Liver (tissue), 9 donors: ENCODE measurements around the gene CHMP4A. TPM values are rescaled to one million over a fixed set of nuclear protein-coding genes. Genes with fewer than 3 reads are reported as not detected.

Experiments used
- DNase-seq: peaks from one replicate; pipeline ENCODE4 v3.0.0-alpha.2; 2017; ENCODE audit warnings: low spot score
- H3K27ac ChIP-seq, 2 donors: one replicate each; pipeline ENCODE4 v1.7.0; 2013; ENCODE audit warnings: inconsistent platforms in 2 of 2, low read length in 2 of 2, control low read depth in 1 of 2, low read depth in 1 of 2, mild to moderate bottlenecking in 1 of 2
- H3K27me3 ChIP-seq, 4 donors: one replicate each; pipeline versions ENCODE4 v1.6.1 to v1.7.0; 2013; ENCODE audit warnings: low read length in 3 of 4, inconsistent platforms in 1 of 4, mild to moderate bottlenecking in 1 of 4, moderate library complexity in 1 of 4; ENCODE audit not compliant: control insufficient read depth in 4 of 4, insufficient read depth in 4 of 4
- H3K36me3 ChIP-seq, 4 donors: one replicate each; pipeline versions ENCODE4 v1.6.1 to v1.7.0; 2013; ENCODE audit warnings: low read length in 3 of 4, mild to moderate bottlenecking in 3 of 4, low read depth in 1 of 4, moderate library complexity in 1 of 4; ENCODE audit not compliant: control insufficient read depth in 4 of 4, insufficient read depth in 3 of 4
- H3K4me1 ChIP-seq, 4 donors: one replicate each; pipeline versions ENCODE4 v1.6.1 to v1.7.0; 2013; ENCODE audit warnings: low read length in 3 of 4, mild to moderate bottlenecking in 3 of 4, moderate library complexity in 1 of 4; ENCODE audit not compliant: control insufficient read depth in 4 of 4, insufficient read depth in 4 of 4
- H3K4me3 ChIP-seq, 3 donors: one replicate each; pipeline versions ENCODE4 v1.6.1 to v1.7.0; 2013; ENCODE audit warnings: low read length in 3 of 3, control low read depth in 1 of 3, low read depth in 1 of 3, mild to moderate bottlenecking in 1 of 3
- H3K9ac ChIP-seq, 2 donors: one replicate each; pipeline ENCODE4 v1.7.0; 2013; ENCODE audit warnings: low read length in 2 of 2, mild to moderate bottlenecking in 2 of 2, moderate library complexity in 2 of 2, control low read depth in 1 of 2, low read depth in 1 of 2
- H3K9me3 ChIP-seq, 4 donors: one replicate each; pipeline versions ENCODE4 v1.6.1 to v1.7.0; 2013; ENCODE audit warnings: low read length in 3 of 4; ENCODE audit not compliant: control insufficient read depth in 4 of 4
- ATF3 ChIP-seq: IDR thresholded peaks from 2 replicates; pipeline ENCODE4 v1.6.1; 2016; ENCODE audit warnings: antibody characterized with exemption
- EGR1 ChIP-seq, 2 donors: IDR thresholded peaks; 2 replicates each; pipeline ENCODE4 v1.6.1; 2016 to 2018; ENCODE audit warnings: antibody characterized with exemption in 2 of 2, low read depth in 2 of 2
- FOXA1 ChIP-seq: IDR thresholded peaks from 2 replicates; pipeline ENCODE4 v1.6.1; 2016; ENCODE audit warnings: antibody characterized with exemption
- FOXA2 ChIP-seq: IDR thresholded peaks from 2 replicates; pipeline ENCODE4 v1.6.1; 2016; ENCODE audit warnings: antibody characterized with exemption
- HNF4G ChIP-seq: IDR thresholded peaks from 2 replicates; pipeline ENCODE4 v1.6.1; 2016; ENCODE audit warnings: antibody characterized with exemption
- JUND ChIP-seq, 2 donors: IDR thresholded peaks; 2 replicates each; pipeline ENCODE4 v1.6.1; 2016; ENCODE audit warnings: antibody characterized with exemption in 2 of 2
- RAD21 ChIP-seq, 2 donors: IDR thresholded peaks; 2 replicates each; pipeline ENCODE4 v1.6.1; 2016; ENCODE audit warnings: antibody characterized with exemption in 2 of 2, mild to moderate bottlenecking in 2 of 2
- RXRA ChIP-seq, 2 donors: IDR thresholded peaks; 2 replicates each; pipeline ENCODE4 v1.6.1; 2017 to 2018; ENCODE audit warnings: antibody characterized with exemption in 2 of 2, mild to moderate bottlenecking in 1 of 2
- TAF1 ChIP-seq: conservative IDR thresholded peaks from 2 replicates; pipeline ENCODE4 v1.6.1; 2016; ENCODE audit warnings: antibody characterized with exemption, mild to moderate bottlenecking
- YY1 ChIP-seq: IDR thresholded peaks from 2 replicates; pipeline ENCODE4 v1.6.1; 2016; ENCODE audit warnings: antibody characterized with exemption, mild to moderate bottlenecking
- WGBS: extraction: QIAGEN DNeasy Blood & Tissue Kit; methylation state at CpG from one replicate; pipeline ENCODE4 v1.1.7; 2013; 5-methylcytosine and 5-hydroxymethylcytosine counted together
- polyA plus RNA-seq, 2 donors: library from polyadenylated mRNA; stranded (reverse) in 1 of 2; unstranded in 1 of 2; fragments of 200-250 nt in 1 of 2; fragments of >200 nt in 1 of 2; fragmentation: Nextera tagmentation in 1 of 2; extraction: Ambion mirVana in 1 of 2; gene quantifications; one replicate each; pipeline versions ENCODE4 v1.2.1 to v1.2.3, GENCODE V29; 2013 to 2015
- total RNA-seq, 2 donors: library from RNA; depleted of rRNA; stranded (reverse); fragments of >200 nt; gene quantifications; one replicate each; pipeline ENCODE4 v1.2.3, GENCODE V29; 2014
- TF ChIP-seq, protein P1 (sequence below): IDR thresholded peaks from 2 replicates; pipeline ENCODE4 v1.6.1; 2016; ENCODE audit warnings: antibody characterized with exemption, mild to moderate bottlenecking
- TF ChIP-seq, protein P2 (sequence below): IDR thresholded peaks from 2 replicates; pipeline ENCODE4 v1.6.1; 2016; ENCODE audit warnings: antibody characterized with exemption
- donor health status: healthy.
- donor health status: healthy.
- donor health status: healthy.
- donor health status: healthy.
- donor health status: healthy.

The CHMP4A gene
- total and polyA plus RNA-seq, 4 donors, result 14.6 to 38.7 (median 28.0) TPM

- TF ChIP-seq ATF3 (no peak), FOXA1 (no peak)
Measured at GRCh38 chr14:24255438-24255837, 42.1 kb upstream of the CHMP4A start (continued).

DNA sequence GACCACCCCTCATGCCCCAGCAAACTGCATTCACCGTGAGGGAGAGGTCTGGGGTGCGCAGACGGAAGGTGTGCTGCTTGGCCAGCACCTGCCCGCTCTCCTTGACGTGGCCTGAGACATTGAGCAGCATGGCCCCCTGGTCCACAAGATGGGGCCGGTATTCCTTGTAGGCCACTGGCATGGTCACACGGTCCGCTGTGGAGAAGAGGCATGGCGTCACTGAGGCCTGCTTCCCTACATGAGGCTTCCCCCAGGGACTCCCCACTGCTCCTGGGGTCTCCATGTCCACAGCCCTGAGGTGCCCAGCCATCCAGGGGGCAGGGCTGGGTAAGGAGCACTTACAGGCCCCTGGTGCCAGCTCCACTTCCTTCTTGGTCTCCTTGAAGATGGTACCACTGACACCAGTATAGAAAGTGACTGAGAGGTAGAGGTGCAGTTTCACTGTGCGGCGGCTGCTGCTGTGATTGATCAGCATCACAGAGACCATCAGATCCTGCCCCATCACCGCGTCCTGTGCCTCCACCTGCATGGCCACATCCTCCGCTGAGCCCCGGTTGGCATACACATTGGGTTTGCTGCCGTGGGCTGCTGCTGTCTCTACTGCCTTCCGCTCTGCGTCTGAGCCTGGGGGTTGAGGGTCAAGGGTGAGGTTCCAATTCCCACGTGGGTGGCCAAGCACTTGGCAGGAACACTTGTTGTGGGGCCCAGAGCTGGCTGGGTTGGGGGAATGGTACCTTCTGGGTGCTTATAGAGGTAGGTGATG, 41.5 kb upstream of the CHMP4A start:
- Histone ChIP-seq H3K36me3 (peaks cover 0 to 11% (median 1%) of the 10 kb centered on the region in 4 donors), H3K4me3 (no peak overlapping the region), H3K4me1 (no peaks in the 10 kb centered on the region), H3K27me3 (no peaks in the 10 kb centered on the region), H3K9me3 (no peaks in the 10 kb centered on the region), H3K27ac (no peak overlapping the region), H3K9ac (no peak overlapping the region)
- WGBS, result 93% methylated on average over 19 of the region's 19 CpGs
- DNase-seq, result no peak
- TF ChIP-seq HNF4G (no peak), ATF3 (no peak), EGR1 (IDR thresholded peaks at IDR 0.05; ENCODE audit: low read depth in 2 of 2) (no peak), TAF1 (no peak), RXRA (IDR thresholded peaks at IDR 0.05) (no peak), YY1 (no peak), RAD21 (IDR thresholded peaks at IDR 0.05) (no peak)
- TF ChIP-seq, protein P1, sequence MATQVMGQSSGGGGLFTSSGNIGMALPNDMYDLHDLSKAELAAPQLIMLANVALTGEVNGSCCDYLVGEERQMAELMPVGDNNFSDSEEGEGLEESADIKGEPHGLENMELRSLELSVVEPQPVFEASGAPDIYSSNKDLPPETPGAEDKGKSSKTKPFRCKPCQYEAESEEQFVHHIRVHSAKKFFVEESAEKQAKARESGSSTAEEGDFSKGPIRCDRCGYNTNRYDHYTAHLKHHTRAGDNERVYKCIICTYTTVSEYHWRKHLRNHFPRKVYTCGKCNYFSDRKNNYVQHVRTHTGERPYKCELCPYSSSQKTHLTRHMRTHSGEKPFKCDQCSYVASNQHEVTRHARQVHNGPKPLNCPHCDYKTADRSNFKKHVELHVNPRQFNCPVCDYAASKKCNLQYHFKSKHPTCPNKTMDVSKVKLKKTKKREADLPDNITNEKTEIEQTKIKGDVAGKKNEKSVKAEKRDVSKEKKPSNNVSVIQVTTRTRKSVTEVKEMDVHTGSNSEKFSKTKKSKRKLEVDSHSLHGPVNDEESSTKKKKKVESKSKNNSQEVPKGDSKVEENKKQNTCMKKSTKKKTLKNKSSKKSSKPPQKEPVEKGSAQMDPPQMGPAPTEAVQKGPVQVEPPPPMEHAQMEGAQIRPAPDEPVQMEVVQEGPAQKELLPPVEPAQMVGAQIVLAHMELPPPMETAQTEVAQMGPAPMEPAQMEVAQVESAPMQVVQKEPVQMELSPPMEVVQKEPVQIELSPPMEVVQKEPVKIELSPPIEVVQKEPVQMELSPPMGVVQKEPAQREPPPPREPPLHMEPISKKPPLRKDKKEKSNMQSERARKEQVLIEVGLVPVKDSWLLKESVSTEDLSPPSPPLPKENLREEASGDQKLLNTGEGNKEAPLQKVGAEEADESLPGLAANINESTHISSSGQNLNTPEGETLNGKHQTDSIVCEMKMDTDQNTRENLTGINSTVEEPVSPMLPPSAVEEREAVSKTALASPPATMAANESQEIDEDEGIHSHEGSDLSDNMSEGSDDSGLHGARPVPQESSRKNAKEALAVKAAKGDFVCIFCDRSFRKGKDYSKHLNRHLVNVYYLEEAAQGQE, result no peak
- TF ChIP-seq, protein P2, sequence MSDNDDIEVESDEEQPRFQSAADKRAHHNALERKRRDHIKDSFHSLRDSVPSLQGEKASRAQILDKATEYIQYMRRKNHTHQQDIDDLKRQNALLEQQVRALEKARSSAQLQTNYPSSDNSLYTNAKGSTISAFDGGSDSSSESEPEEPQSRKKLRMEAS, result no peak

GRCh38 chr14:24253936-24254335, 40.6 kb upstream of the CHMP4A start:
- H3K36me3 ChIP-seq, result peaks cover 0 to 11% (median 1%) of the 10 kb centered on the region in 4 donors
- no peak overlapping the region for H3K27ac ChIP-seq
- H3K9ac ChIP-seq, result no peak overlapping the region
- DNase-seq, result no peak
- no peaks in the 10 kb centered on the region for H3K4me1 ChIP-seq
- no peaks in the 10 kb centered on the region for H3K9me3 ChIP-seq
- TF ChIP-seq TAF1, result no peak
- TF ChIP-seq JUND (IDR thresholded peaks at IDR 0.05), result no peak
- no peak for TF ChIP-seq FOXA2
- no peaks in the 10 kb centered on the region for H3K27me3 ChIP-seq
- H3K4me3 ChIP-seq, result no peak overlapping the region
- 90% methylated on average over 7 of the region's 7 CpGs for WGBS
